HepG2 (cell line): ENCODE measurements around the gene SPAG4. TPM values are rescaled to one million over a fixed set of nuclear protein-coding genes. Genes with fewer than 3 reads are reported as not detected.

ENCODE experiments used
- CHCHD3 ChIP-seq: sonication (generic); formaldehyde crosslinking; IDR thresholded peaks from 2 replicates; pipeline ENCODE4 v1.8.0; 2022; ENCODE audit warnings: mild to moderate bottlenecking, missing genetic modification reagents, moderate library complexity
- ELF3 ChIP-seq: IDR thresholded peaks from 2 replicates; pipeline ENCODE4 v1.6.1; 2016; ENCODE audit warnings: missing genetic modification reagents, missing compliant biosample characterization
- GTF3A ChIP-seq: sonication (generic); formaldehyde crosslinking; conservative IDR thresholded peaks from 2 replicates; pipeline ENCODE4 v1.4.0; 2020; ENCODE audit warnings: mild to moderate bottlenecking, missing genetic modification reagents
- KIAA2018 ChIP-seq: sonication (generic); formaldehyde crosslinking; IDR thresholded peaks from 2 replicates; pipeline ENCODE4 v1.5.0; 2020; ENCODE audit warnings: mild to moderate bottlenecking, missing genetic modification reagents, borderline replicate concordance
- NR2F1 ChIP-seq, 2 experiments: fragments of 450-650 bp in 1 of 2; formaldehyde crosslinking in 1 of 2; IDR thresholded peaks; 2 replicates each; pipeline versions ENCODE4 v1.5.0 to v1.6.1; 2016 to 2020; ENCODE audit warnings: mild to moderate bottlenecking in 1 of 2, missing compliant biosample characterization in 1 of 2, missing genetic modification reagents in 1 of 2, moderate library complexity in 1 of 2
- NR2F2 ChIP-seq: IDR thresholded peaks from 2 replicates; pipeline ENCODE4 v1.6.1; 2012; ENCODE audit warnings: low read depth, inconsistent platforms, borderline replicate concordance
- PAF1 ChIP-seq: IDR thresholded peaks from 2 replicates; pipeline ENCODE4 v1.6.1; 2016; ENCODE audit warnings: missing genetic modification reagents, missing compliant biosample characterization
- PRPF4 ChIP-seq: fragments of 200-400 bp; formaldehyde crosslinking; IDR thresholded peaks from 2 replicates; pipeline ENCODE4 v1.6.1; 2016; ENCODE audit warnings: low read length, low read depth; ENCODE audit not compliant: poor library complexity, severe bottlenecking
- ZFP82 ChIP-seq: sonication (generic); formaldehyde crosslinking; IDR thresholded peaks from 2 replicates; pipeline ENCODE4 v1.5.1; 2020; ENCODE audit warnings: mild to moderate bottlenecking, missing genetic modification reagents, borderline replicate concordance
- ZNF251 ChIP-seq: sonication (generic); formaldehyde crosslinking; IDR thresholded peaks from 2 replicates; pipeline ENCODE4 v1.9.0; 2021; ENCODE audit warnings: mild to moderate bottlenecking, missing genetic modification reagents
- ZNF546 ChIP-seq: sonication (generic); formaldehyde crosslinking; conservative IDR thresholded peaks from 2 replicates; pipeline ENCODE4 v1.8.1; 2023; ENCODE audit warnings: mild to moderate bottlenecking, missing genetic modification reagents
- ZNF768 ChIP-seq: sonication (generic); formaldehyde crosslinking; IDR thresholded peaks from 2 replicates; pipeline ENCODE4 v1.4.0; 2020; ENCODE audit warnings: missing genetic modification reagents
- ZXDC ChIP-seq: sonication (generic); formaldehyde crosslinking; IDR thresholded peaks from 2 replicates; pipeline ENCODE4 v1.5.0; 2020; ENCODE audit warnings: mild to moderate bottlenecking, missing genetic modification reagents
- polyA plus RNA-seq, 8 experiments: library from polyadenylated mRNA; depleted of rRNA in 3 of 8; stranded (reverse) in 7 of 8; unstranded in 1 of 8; fragments of >200 nt; fragmentation: Illumina TruSeq in 4 of 8; extraction: Trizol in 4 of 8; gene quantifications; 2 replicates each; pipeline versions ENCODE4 v1.2.1 to v1.2.3, GENCODE V29; 2011 to 2016; ENCODE audit warnings: low read depth in 4 of 8, missing spikeins in 1 of 8, mixed read lengths in 1 of 8; ENCODE audit not compliant: insufficient read depth in 1 of 8
- total RNA-seq, 5 experiments: library from RNA; depleted of rRNA; stranded (reverse); fragments of >200 nt; fragmentation: Illumina TruSeq; extraction: Trizol; gene quantifications; 2 replicates each; pipeline ENCODE4 v1.2.3, GENCODE V29; 2016; ENCODE audit warnings: low read depth in 1 of 5
- TF ChIP-seq, protein P1 (sequence below): sonication (generic); formaldehyde crosslinking; IDR thresholded peaks from 2 replicates; pipeline ENCODE4 v1.4.0; 2020; ENCODE audit warnings: missing genetic modification reagents, borderline replicate concordance

The SPAG4 gene
- total and polyA plus RNA-seq, 2 of the 13 experiments (the other 11 are each of a cell fraction or from before 2014, with no cell fraction given): 5.8 to 137 TPM

DNA sequence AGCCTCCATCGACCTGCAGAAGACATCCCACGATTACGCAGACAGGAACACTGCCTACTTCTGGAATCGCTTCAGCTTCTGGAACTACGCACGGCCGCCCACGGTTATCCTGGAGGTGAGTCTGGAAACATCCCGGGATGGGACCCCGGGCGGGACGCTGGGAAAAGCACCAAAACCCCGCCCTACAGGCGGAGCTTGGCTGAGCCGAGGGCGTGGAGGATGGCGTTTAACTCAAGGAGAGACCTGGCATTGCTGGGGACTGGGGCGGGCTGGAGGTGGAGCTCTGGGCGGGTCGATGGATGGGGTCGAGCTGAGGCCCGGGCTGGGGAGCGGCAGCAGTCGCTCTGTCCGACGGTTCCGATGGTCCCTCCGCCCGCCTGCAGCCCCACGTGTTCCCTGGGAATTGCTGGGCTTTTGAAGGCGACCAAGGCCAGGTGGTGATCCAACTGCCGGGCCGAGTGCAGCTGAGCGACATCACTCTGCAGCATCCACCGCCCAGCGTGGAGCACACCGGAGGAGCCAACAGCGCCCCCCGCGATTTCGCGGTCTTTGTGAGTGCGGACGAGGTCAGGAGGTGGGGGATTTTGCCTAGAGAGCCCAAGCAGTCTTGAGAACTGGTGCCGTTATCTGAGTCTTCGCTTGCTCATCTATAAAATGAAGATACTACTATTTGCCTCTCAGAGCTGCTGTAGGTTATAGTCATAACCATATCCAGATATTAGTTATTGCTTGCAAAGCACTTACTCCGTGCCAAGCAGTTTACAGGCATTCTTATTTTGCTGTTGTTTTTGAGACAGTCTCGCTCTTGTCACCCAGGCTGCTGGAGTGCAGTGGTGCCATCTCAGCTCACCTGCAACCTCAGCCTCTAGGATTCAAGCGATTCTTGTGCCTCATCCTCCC is 3.8 kb downstream of the SPAG4 start (continued):
- TF ChIP-seq PRPF4 (no peak), PAF1 (CRISPR knock-in tag) (peak; percentile 65; the same call in 1 of the 2 replicates), CHCHD3 (CRISPR knock-in tag) (no peak; the same call in 1 of the 2 replicates), NR2F1 (CRISPR knock-in tag; IDR thresholded peaks at IDR 0.05) (peak; percentile 63 to 73; a peak in 3 of 4 replicates), ZNF546 (CRISPR knock-in tag) (0 out of 2 replicates have a peak, but pooled peaks have one; percentile 80), KIAA2018 (CRISPR knock-in tag) (peak; percentile 90; the same call in 1 of the 2 replicates), ZXDC (CRISPR knock-in tag) (peak; percentile 88; the same call in 1 of the 2 replicates), ZNF768 (CRISPR knock-in tag) (peak; percentile 86), ELF3 (peak; percentile 85), ZFP82 (CRISPR knock-in tag) (no peak), GTF3A (0 out of 2 replicates have a peak, but pooled peaks have one; percentile 55), NR2F2 (no peak), ZNF251 (CRISPR knock-in tag) (peak; percentile 70; the same call in 1 of the 2 replicates)
- TF ChIP-seq, protein P1, sequence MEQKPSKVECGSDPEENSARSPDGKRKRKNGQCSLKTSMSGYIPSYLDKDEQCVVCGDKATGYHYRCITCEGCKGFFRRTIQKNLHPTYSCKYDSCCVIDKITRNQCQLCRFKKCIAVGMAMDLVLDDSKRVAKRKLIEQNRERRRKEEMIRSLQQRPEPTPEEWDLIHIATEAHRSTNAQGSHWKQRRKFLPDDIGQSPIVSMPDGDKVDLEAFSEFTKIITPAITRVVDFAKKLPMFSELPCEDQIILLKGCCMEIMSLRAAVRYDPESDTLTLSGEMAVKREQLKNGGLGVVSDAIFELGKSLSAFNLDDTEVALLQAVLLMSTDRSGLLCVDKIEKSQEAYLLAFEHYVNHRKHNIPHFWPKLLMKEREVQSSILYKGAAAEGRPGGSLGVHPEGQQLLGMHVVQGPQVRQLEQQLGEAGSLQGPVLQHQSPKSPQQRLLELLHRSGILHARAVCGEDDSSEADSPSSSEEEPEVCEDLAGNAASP (CRISPR knock-in tag): peak; percentile 79
